Testis (tissue), 3 donors: ENCODE results near the gene SMIM35. TPM values are rescaled to one million over a fixed set of nuclear protein-coding genes. Genes with fewer than 3 reads are reported as not detected.

Source experiments
- DNase-seq: peaks from one replicate; pipeline ENCODE4 v3.0.0-alpha.2; 2019
- H3K27ac ChIP-seq, 2 donors: fragments of 200-600 bp; sonication (generic); one replicate each; pipeline ENCODE4 v1.5.1; 2019
- H3K27me3 ChIP-seq: fragments of 200-600 bp; sonication (generic); one replicate; pipeline ENCODE4 v1.5.1; 2019
- H3K36me3 ChIP-seq: fragments of 200-600 bp; sonication (generic); one replicate; pipeline ENCODE4 v1.5.1; 2017; ENCODE audit warnings: low read depth; ENCODE audit errors: missing control alignments
- H3K4me1 ChIP-seq: fragments of 200-600 bp; sonication (generic); one replicate; pipeline ENCODE4 v1.5.1; 2019
- H3K4me3 ChIP-seq, 2 donors: fragments of 200-600 bp; sonication (generic); one replicate each; pipeline ENCODE4 v1.5.1; 2017 to 2019
- H3K9me3 ChIP-seq: fragments of 200-600 bp; sonication (generic); one replicate; pipeline ENCODE4 v1.5.1; 2017
- POLR2A ChIP-seq: fragments of 450-650 bp; IDR thresholded peaks from one replicate; pipeline ENCODE4 v1.6.1; 2017; ENCODE audit warnings: antibody characterized with exemption, mild to moderate bottlenecking, moderate library complexity
- WGBS, 2 donors: methylation state at CpG; one replicate each; pipeline ENCODE4 v1.1.5; 2018; 5-methylcytosine and 5-hydroxymethylcytosine counted together
- intact Hi-C: fragments of 100-400 bp; cut with DNase I; formaldehyde crosslinking; loops from one replicate; pipeline ENCODE4 v1.15.1; 2023; ENCODE audit warnings: low total_unique reads
- polyA plus RNA-seq: library from polyadenylated mRNA; stranded (reverse); fragments of 350-450 nt; fragmentation: Illumina TruSeq; extraction: RNeasy Lipid Tissue Mini Kit (QIAGEN cat#74804); gene quantifications from one replicate; pipeline ENCODE4 v1.2.3, GENCODE V29; 2014; ENCODE audit warnings: low read depth, low replicate concordance; ENCODE audit not compliant: insufficient read depth
- total RNA-seq, 2 donors: library from RNA; depleted of rRNA; stranded (reverse); fragments of >200 nt; gene quantifications; one replicate each; pipeline ENCODE4 v1.2.3, GENCODE V29; 2016
- TF ChIP-seq, protein P1 (sequence below), 3 experiments: fragments of 450-650 bp in 2 of 3; fragments of 200-600 bp in 1 of 3; sonication (generic) in 1 of 3; IDR thresholded peaks; one replicate each; pipeline ENCODE4 v1.5.1; 2016 to 2019; ENCODE audit warnings: antibody characterized with exemption in 3 of 3, mild to moderate bottlenecking in 2 of 3, moderate library complexity in 1 of 3

SMIM35 gene
- total and polyA plus RNA-seq, 3 donors from 2014 or later, result 0.17 to 0.19 TPM; not detected in 1

DNA sequence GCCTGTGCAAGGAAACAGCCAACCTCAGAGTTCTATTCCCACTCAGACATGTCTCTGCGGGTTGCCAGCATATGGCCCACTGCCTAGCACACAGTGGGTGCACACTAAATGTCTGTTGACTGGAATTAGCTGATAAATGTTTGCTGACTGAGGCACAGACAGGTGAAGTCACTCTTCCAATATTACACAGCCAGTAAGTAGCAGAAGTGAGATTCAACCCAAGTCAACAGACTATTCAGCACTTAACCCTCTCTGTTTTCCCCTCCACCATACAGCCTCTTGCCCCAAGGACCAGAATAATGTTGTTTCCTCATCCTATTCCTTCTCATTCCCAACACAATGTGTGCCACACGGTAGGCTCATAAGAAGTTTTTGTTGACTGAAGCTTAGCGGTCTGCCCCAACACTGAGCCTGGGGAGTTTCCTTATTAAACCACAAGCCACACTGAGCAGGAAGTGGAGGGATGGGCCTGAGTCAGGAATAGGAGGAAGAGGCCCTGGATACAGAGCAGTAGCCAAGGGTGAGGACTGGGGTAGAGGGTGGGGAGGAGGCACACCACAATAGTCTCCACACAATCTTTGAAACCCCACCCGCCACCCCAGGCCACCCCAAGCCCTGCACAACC is 116.3 kb downstream of the SMIM35 start:
- intact Hi-C loops, result no loop called here
- Histone ChIP-seq H3K27ac (no peak overlapping the region), H3K4me3 (no peak overlapping the region), H3K9me3 (no peaks in the 10 kb centered on the region), H3K27me3 (no peaks in the 10 kb centered on the region), H3K36me3 (no peaks in the 10 kb centered on the region), H3K4me1 (no peaks in the 10 kb centered on the region)
- no peak for TF ChIP-seq POLR2A
- TF ChIP-seq, protein P1, sequence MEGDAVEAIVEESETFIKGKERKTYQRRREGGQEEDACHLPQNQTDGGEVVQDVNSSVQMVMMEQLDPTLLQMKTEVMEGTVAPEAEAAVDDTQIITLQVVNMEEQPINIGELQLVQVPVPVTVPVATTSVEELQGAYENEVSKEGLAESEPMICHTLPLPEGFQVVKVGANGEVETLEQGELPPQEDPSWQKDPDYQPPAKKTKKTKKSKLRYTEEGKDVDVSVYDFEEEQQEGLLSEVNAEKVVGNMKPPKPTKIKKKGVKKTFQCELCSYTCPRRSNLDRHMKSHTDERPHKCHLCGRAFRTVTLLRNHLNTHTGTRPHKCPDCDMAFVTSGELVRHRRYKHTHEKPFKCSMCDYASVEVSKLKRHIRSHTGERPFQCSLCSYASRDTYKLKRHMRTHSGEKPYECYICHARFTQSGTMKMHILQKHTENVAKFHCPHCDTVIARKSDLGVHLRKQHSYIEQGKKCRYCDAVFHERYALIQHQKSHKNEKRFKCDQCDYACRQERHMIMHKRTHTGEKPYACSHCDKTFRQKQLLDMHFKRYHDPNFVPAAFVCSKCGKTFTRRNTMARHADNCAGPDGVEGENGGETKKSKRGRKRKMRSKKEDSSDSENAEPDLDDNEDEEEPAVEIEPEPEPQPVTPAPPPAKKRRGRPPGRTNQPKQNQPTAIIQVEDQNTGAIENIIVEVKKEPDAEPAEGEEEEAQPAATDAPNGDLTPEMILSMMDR (IDR thresholded peaks at IDR 0.05), result no peak
- DNase-seq, result no peak
- 87 to 90% methylated on average over 4 of the region's 4 CpGs for WGBS, 2 donors

DNA sequence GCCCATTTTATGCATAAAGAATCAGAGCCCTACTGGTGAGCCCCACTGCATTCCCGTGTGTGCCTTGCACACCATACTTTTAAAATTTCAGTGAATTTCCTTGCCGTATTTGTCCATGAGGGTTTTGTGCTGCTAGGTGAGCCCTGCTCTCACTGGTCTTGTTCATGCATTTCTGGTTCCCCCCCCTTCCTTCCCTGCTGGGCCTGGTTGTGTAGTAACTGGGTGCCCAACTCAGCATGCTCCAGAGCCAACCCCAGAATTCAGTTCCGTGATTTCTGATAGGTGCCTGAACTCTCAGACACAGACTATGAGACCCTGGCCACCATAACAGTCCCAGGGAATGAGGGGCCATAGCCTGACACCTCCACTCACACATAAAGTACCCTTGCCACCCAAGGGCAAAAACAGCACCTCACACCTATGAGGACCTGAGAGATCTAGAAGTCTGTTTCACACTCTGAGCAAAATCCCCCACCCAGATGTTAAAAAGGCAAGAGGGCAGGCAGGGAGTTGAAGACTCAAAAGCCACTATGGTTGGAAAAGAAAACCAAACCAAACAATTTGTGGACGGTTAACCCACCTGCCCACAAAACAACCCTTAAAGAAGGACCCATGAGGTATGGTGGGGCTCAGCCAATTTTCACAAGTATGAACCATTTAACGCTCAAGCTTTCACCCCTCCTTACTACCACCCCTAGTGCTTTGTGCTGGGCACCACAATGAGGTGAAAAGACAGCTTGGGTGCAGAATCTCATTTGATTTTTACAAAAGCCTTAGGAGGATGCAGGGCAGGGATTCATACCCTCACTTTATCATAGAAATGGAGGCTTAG is 117.4 kb downstream of the SMIM35 start:
- intact Hi-C loops, result no loop called here
- no peak for TF ChIP-seq POLR2A
- TF ChIP-seq, protein P1 (IDR thresholded peaks at IDR 0.05), result no peak
- Histone ChIP-seq H3K4me3 (no peak overlapping the region), H3K4me1 (no peaks in the 10 kb centered on the region), H3K9me3 (no peaks in the 10 kb centered on the region), H3K36me3 (no peaks in the 10 kb centered on the region), H3K27me3 (no peaks in the 10 kb centered on the region), H3K27ac (no peak overlapping the region)
- no peak for DNase-seq
- WGBS, 2 donors, result 94 to 95% methylated on average over 4 to 5 of the region's 5 CpGs

DNA sequence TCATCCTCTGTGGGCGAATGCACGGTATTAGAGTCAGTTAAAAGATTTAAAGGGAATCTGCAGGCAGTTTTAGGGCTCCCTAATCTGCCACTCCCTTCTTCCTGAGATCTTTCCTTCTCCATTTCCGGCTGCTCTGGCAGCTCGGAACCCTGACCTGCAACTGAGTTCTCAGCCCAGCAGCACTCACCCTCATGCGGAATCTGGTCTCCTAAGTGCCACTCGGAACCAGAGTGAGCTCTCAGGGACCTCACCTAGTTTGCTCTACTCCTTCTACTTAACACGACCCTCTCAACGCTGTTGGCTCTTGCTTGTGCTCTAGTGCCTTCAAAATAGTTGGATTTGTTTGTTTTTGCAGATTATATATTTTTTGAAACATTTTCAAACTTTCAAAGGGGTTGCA is 119.9 kb downstream of the SMIM35 start:
- no peaks in the 10 kb centered on the region for H3K9me3 ChIP-seq
- intact Hi-C loops, result no loop called here
- no peaks in the 10 kb centered on the region for H3K27me3 ChIP-seq
- TF ChIP-seq POLR2A, result no peak
- TF ChIP-seq, protein P1 (IDR thresholded peaks at IDR 0.05), result no peak
- DNase-seq, result no peak
- 78 to 81% methylated on average over 8 of the region's 8 CpGs for WGBS, 2 donors
- no peak overlapping the region for H3K4me3 ChIP-seq
- no peak overlapping the region for H3K27ac ChIP-seq
- H3K36me3 ChIP-seq, result no peaks in the 10 kb centered on the region
- no peaks in the 10 kb centered on the region for H3K4me1 ChIP-seq

DNA sequence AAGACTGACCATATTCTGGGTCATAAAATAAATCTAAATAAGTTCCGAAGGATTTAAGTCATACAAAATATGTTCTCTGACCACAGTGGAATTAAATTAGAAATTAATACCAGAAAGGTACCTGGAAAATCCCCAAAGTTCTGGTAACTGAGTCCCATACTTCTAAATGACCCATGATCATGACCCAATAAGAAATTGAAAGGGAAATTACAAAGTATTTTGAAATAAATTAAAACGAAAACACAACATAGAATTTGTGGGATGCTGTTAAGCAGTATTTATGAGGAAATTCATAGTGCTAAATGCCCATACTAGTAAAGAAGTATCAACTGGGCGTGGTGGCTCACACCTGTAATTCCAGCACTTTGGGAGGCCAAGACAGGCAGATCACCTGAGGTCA is 123.9 kb downstream of the SMIM35 start:
- 92 to 94% methylated on average over 3 of the region's 3 CpGs for WGBS, 2 donors
- H3K4me1 ChIP-seq, result no peaks in the 10 kb centered on the region
- H3K36me3 ChIP-seq, result no peaks in the 10 kb centered on the region
- H3K27me3 ChIP-seq, result no peaks in the 10 kb centered on the region
- H3K27ac ChIP-seq, result no peak overlapping the region
- H3K9me3 ChIP-seq, result no peaks in the 10 kb centered on the region
- TF ChIP-seq, protein P1 (IDR thresholded peaks at IDR 0.05), result no peak
- no peak for TF ChIP-seq POLR2A
- H3K4me3 ChIP-seq, result no peak overlapping the region
- intact Hi-C loops, result no loop called here
- no peak for DNase-seq
